ENCODE measurements around the gene DNAJC16. TPM values are rescaled to one million over a fixed set of nuclear protein-coding genes. Genes with fewer than 3 reads are reported as not detected.

The DNAJC16 gene
- total and polyA plus RNA-seq, 8 donors, result 15.9 to 26.3 (median 19.8) TPM

- H3K27ac ChIP-seq, result no peak overlapping the region
- no peak for TF ChIP-seq CTCF (IDR thresholded peaks at IDR 0.05)
- no peaks in the 10 kb centered on the region for H3K9me3 ChIP-seq
- H3K27me3 ChIP-seq, result no peaks in the 10 kb centered on the region
- intact Hi-C loops (cut with DNase I), result no loop called here
- DNase-seq, result no peak
- no peak for ATAC-seq
- H3K36me3 ChIP-seq, result peaks cover 0 to 97% of the 10 kb centered on the region in 2 donors
- H3K4me3 ChIP-seq, result no peak overlapping the region
- no peaks in the 10 kb centered on the region for H3K4me1 ChIP-seq
These were observed 16.6 kb downstream of the DNAJC16 start for GRCh38 chr1:15543251-15543588.

- Histone ChIP-seq H3K27me3 (no peaks in the 10 kb centered on the region), H3K4me3 (no peak overlapping the region), H3K4me1 (no peaks in the 10 kb centered on the region), H3K27ac (no peak overlapping the region), H3K9me3 (no peaks in the 10 kb centered on the region), H3K36me3 (peaks cover 0 to 97% of the 10 kb centered on the region in 2 donors)
- ATAC-seq, result peak; percentile 29
- no peak for DNase-seq
- no peak for TF ChIP-seq CTCF (IDR thresholded peaks at IDR 0.05)
- intact Hi-C loops (cut with DNase I), result no loop called here
These were observed 17.2 kb downstream of the DNAJC16 start for GRCh38 chr1:15543589-15544568.

GRCh38 chr1:15546641-15547040, 20.0 kb downstream of the DNAJC16 start:
- ATAC-seq (no peak), DNase-seq (no peak)
- no peak overlapping the region for H3K27ac ChIP-seq
- no peaks in the 10 kb centered on the region for H3K4me1 ChIP-seq
- H3K27me3 ChIP-seq, result no peaks in the 10 kb centered on the region
- intact Hi-C loops (cut with DNase I), result no loop called here
- peaks cover 0 to 95% of the 10 kb centered on the region in 2 donors for H3K36me3 ChIP-seq
- no peak overlapping the region for H3K4me3 ChIP-seq
- H3K9me3 ChIP-seq, result no peaks in the 10 kb centered on the region
- no peak for TF ChIP-seq CTCF (IDR thresholded peaks at IDR 0.05)

- ATAC-seq (no peak), DNase-seq (no peak)
- Histone ChIP-seq H3K9me3 (no peaks in the 10 kb centered on the region), H3K27ac (no peak overlapping the region), H3K4me3 (no peak overlapping the region), H3K36me3 (peaks cover 0 to 87% of the 10 kb centered on the region in 2 donors), H3K4me1 (no peaks in the 10 kb centered on the region), H3K27me3 (no peaks in the 10 kb centered on the region)
- intact Hi-C loops (cut with DNase I), result no loop called here
- TF ChIP-seq CTCF (IDR thresholded peaks at IDR 0.05), result no peak
These were observed 23.9 kb downstream of the DNAJC16 start for GRCh38 chr1:15550573-15550972.

- TF ChIP-seq CTCF (IDR thresholded peaks at IDR 0.05), result no peak
- DNase-seq (no peak), ATAC-seq (no peak)
- H3K27me3 ChIP-seq, result no peaks in the 10 kb centered on the region
- no peaks in the 10 kb centered on the region for H3K9me3 ChIP-seq
- no peak overlapping the region for H3K27ac ChIP-seq
- peaks cover 0 to 58% of the 10 kb centered on the region in 2 donors for H3K36me3 ChIP-seq
- intact Hi-C loops (cut with DNase I), result no loop called here
- H3K4me1 ChIP-seq, result no peaks in the 10 kb centered on the region
- H3K4me3 ChIP-seq, result no peak overlapping the region
These were observed 30.4 kb downstream of the DNAJC16 start for GRCh38 chr1:15557008-15557407.

All from left lung (tissue), 10 donors.